GM19397 (cell line): ENCODE results near the gene ADAM22.
"Not testable (repeated sequence)": the region's sequence is repeated elsewhere in the genome, so short reads cannot be mapped to it uniquely, and the experiment has no call there.

Experiments used
- ATAC-seq: cut with Tn5 transposase; IDR thresholded peaks from one replicate; pipeline ENCODE4 v1.9.1; 2021; ENCODE audit warnings: mild to moderate bottlenecking, moderate library complexity; ENCODE audit not compliant: unreplicated experiment

ADAM22 gene, protein sequence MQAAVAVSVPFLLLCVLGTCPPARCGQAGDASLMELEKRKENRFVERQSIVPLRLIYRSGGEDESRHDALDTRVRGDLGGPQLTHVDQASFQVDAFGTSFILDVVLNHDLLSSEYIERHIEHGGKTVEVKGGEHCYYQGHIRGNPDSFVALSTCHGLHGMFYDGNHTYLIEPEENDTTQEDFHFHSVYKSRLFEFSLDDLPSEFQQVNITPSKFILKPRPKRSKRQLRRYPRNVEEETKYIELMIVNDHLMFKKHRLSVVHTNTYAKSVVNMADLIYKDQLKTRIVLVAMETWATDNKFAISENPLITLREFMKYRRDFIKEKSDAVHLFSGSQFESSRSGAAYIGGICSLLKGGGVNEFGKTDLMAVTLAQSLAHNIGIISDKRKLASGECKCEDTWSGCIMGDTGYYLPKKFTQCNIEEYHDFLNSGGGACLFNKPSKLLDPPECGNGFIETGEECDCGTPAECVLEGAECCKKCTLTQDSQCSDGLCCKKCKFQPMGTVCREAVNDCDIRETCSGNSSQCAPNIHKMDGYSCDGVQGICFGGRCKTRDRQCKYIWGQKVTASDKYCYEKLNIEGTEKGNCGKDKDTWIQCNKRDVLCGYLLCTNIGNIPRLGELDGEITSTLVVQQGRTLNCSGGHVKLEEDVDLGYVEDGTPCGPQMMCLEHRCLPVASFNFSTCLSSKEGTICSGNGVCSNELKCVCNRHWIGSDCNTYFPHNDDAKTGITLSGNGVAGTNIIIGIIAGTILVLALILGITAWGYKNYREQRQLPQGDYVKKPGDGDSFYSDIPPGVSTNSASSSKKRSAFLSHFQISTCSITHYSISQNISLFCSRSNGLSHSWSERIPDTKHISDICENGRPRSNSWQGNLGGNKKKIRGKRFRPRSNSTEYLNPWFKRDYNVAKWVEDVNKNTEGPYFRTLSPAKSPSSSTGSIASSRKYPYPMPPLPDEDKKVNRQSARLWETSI

DNA sequence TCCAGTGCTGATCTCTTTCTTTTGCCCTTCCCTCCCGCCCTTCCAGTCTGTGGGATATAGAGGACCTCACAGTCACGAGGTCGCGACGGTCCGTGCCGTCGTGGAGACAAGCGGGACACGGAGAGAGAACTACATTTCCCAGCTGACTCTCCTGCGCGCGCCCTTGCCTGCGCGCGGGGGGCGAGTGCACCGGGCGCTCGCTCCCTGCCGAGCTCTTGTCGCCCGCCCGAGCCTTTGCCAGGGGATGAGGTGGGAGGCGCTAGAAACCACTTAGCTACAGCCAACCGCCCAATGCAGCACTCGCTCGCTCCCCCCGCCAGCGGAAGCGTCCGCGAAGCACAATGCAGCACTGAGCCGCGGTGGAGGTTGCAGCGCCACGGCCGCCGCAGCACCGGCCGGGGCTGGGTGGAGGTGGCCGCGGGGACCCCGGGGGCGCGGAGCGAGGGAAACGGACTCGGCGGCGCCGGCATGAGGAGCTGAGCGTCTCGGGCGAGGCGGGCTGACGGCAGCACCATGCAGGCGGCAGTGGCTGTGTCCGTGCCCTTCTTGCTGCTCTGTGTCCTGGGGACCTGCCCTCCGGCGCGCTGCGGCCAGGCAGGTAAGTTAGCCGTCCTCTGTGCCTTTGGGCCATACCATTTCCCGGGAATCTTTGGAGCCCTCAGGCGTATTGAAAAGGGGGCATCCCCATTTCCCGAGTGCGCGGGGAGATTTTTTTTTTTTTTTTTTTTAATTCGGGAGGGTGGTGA is at the start of gene ADAM22:
ADAM22 (plus strand) TSS at position 299 of the 746 bp plus-strand sequence; CDS start at position 514, 215 bp downstream.
- peak; percentile 97 for ATAC-seq

DNA sequence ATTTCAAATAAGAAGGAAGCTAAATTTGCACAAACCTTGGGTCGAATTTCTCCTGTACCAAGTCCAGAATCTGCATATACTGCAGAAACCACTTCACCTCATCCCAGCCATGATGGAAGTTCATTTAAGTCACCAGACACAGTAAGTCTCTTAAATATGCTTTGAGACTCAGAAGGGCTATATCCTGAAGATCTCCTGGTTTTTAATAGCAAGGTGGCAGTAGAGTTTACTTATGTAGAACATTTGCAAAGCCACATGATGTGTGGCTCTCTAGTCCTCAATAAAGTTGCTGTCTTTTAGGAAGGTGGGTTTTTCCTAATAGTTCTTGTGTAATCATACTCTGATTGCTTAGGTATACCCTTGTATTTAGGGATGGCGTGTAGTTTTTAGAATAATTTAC is 49.0 kb upstream of the ADAM22 start:
- no peak for ATAC-seq

DNA sequence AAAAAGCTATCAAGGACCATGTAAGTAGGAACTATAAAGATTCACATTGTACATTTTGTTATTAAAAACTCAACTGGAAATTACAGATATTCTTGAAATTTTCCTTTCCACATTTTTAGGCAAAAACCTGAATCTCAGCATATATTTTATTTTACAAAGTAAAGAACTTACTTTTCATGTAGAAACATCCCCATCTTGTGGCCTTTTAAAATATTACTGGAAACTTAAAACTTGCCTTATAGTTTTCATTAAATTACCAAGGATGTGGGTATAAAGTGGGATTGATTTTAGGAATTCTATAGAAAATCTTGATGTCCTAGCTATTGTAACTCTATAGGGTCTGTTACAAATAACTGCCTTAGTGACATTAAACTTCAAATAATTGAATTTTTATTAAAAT is 47.2 kb upstream of the ADAM22 start:
- no peak for ATAC-seq

DNA sequence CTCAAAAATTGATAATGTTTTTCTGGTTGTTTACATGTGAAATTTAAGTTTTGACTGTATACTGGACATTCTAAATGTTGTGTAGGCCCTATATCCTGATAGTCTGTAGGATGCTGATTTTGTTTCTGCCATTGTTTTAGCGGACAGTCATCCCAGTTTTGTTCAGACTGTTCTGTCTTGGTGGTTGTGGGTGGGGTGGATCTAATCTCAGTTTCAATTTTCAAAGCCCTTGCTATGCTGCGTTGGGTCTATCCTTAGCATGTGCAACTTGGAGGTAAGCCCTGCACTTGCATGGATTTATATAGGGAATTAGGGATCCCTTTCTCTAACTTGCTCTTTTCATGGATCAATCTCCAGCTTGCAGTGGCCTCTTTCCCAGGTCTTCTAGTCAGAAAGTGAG is 38.7 kb upstream of the ADAM22 start:
- ATAC-seq = no peak

DNA sequence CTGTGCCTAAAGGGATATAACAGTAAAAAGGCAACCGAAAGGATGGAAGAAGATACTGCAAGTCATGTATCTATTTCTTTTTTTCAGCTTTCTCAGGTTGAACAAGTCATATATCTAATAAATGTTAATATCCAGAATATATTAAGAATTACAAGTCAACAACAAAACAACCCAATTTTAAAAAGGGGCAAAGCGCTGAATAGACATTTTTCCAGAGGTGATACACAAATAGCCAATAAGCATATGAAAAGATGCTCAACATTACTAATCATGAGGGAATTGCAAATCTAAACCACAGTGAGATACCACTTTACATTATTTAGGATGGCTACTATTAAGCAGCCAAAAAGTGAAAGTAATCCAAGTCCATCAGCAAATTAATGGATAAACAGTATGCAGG is 34.8 kb upstream of the ADAM22 start:
- no peak for ATAC-seq

DNA sequence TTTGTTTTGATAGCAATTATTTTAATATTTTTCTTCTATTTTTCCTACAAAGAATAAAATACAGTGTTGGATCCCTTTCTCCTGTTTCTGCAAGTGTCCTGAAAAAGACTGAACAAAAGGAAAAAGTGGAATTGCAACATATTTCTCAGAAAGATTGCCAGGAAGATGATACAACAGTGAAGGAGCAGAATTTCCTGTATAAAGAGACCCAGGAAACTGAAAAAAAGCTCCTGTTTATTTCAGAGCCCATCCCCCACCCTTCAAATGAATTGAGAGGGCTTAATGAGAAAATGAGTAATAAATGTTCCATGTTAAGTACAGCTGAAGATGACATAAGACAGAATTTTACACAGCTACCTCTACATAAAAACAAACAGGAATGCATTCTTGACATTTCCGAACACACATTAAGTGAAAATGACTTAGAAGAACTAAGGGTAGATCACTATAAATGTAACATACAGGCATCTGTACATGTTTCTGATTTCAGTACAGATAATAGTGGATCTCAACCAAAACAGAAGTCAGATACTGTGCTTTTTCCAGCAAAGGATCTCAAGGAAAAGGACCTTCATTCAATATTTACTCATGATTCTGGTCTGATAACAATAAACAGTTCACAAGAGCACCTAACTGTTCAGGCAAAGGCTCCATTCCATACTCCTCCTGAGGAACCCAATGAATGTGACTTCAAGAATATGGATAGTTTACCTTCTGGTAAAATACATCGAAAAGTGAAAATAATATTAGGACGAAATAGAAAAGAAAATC is 26.7 kb upstream of the ADAM22 start:
- not testable (repeated sequence) for ATAC-seq

DNA sequence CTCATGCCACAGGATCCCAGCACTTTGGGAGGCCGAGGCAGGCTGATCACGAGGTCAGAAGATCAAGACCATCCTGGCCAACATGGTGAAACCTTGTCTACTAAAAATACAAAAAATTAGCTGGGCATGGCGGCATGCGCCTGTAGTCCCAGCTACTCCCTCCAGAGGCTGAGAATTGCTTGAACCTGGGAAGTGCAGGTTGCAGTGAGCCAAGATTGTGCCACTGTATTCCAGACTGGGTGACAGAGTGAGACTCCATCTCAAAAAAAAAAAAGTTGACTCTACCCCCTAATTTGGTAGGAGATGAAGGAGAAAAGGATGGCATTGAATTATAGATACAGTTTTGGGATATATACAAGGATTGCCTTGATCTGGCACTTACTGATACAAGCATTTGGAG is 25.2 kb upstream of the ADAM22 start:
- ATAC-seq = not testable (repeated sequence)

DNA sequence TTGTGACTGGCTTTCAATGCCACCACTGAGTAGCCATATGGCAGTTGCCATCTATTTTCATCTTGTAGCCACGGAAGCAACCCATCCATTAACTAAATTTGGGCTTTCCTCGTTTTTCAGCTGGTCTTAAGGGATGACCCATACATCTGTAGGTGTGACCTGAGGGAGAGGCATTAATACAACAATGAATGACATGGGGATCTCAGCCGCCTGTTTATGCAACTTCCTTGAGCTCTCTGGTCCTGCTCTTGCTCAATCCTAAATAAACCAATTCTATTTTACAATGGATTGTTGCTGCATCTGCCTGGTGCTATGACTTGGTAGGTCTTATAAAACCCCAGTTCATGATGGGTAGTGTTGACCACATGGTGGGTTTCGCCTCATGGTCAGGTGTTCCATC is 21.9 kb upstream of the ADAM22 start:
- ATAC-seq = no peak

DNA sequence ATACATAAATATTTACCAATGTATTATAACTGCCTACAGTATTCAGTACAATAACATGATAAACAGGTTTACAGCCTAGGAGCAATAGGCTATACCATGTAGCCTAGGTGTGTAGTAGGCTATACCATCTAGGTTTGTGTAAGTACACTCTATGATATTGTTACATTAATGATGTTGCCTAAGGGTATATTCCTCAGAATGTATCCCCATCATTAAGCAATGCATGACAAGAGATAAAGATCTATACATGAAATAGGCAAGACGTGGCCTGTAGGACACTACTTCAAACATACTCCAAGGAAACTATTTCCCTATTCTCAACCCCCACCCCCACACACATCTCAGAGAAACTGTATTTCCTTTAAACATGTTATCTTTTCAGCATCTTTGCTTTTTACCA is 15.3 kb upstream of the ADAM22 start:
- ATAC-seq = no peak

DNA sequence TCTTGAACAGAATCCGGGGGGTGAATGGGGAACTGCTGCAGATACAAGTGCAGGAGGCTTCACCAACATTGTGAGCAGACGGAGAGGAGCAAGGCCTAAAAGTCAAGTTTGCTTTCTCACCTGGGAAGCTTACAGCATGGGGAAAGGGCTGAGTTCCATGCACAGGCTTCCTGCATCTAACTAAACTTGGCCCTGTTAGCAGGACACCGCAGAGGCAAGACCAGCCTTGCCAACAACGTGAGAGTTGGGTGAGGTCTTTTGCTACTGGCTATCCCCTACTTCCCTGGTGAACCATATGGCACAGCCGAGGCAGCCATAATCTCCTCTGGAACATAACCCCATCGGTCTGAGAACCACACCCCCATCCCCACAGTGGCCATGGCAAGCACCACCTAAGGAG is 14.2 kb upstream of the ADAM22 start:
- no peak for ATAC-seq

DNA sequence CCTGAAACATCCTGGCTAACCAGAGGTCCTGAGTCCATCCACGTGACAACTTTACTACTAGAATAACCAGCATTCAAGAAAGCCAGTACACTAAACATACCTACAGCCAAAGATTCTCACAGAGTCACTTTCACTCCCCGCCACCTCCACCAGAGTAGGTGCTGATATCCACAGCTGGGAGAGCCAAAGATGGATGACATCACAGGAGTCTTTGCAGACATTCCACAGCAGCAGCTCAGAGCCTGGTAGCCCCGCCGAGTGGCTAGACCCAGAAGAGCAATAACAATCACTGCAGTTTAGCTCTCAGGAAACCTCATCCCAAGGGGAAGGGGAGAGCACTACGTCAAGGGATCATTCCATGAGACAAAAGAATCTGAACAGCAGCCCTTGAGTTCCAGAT is 13.5 kb upstream of the ADAM22 start:
- ATAC-seq = no peak

DNA sequence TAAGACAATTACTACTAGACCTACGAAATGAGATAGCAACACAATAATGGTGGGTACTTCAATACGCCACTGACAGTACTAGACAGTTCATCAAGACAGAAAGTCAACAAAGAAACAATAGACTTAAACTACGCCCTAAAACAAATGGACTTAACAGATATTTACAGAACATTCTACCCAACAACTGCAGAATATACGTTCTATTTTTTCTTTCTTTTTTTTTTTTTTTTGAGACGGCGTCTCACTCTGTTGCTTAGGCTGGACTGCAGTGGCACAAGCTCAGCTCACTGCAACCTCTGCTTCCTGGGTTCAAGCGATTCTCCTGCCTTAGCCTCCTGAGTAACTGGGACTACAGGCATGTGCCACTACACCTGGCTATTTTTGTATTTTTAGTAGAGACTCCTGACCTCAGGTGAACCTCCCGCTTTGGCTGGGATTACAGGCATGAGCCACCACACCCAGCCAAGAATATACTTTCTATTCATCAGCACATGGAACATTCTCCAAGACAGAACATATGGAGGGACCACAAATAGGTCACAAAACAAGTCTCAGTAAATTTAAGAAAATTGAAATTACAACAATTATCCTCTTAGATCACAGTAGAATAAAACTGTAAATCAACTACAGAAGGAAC is 11.2 kb upstream of the ADAM22 start:
- ATAC-seq = not testable (repeated sequence)

DNA sequence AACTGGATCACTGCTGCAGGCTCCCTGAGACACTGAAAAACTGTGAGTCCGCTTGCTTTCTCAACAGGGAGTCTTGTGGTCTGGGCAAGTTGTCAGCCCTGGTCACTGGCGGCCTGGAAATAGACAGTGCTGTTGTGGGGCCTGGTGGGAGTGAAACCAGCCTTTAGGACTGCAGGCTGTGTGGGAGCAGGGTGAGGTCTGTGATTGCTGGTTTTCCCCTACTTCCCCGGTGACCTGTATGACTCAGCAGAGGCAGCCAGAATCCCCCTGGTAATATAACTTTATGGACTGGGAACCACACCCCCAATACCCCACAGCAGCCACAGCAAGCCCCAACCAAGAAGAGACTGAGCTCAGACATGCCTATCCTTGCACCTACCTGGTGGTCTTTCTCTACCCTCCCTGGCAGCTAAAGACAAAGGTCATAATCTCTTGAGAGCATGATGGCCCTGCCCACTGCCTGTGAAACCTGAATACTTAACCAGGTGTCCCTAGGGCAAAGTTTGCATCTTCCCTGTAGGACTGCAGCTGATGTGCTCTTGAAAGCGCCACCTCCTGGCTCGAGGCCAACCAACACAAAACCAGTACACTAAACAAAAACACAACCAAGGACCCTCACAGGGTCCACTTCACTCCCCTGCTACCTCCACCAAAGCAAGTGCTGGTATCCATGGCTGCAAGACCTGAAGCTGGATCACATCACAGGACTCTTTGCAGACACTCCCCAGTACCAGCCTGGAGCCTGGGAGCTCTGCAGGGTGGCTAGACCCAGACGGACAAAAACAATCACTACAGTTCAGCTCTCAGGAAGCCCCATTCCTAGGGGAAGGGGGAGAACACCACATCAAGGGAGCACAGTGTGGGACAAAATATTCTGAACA is 7.2 kb upstream of the ADAM22 start:
- peak; percentile 99 for ATAC-seq

DNA sequence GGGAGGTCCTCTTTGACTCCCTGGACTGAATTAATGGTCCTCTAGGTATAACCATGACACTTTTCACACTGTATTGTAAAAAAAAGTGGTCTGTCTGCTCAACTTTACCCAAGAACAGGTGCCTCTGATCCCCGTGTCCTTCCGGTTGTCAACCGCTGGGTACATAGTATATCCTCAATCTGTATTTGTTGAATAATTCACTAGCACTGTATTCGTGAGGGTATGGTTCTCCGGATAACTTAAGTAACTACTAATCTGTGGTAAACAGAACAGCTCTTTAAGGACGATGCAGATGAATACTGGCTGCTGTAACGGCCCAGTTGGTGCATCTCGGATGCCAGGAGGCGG is 472 bp upstream of the ADAM22 start:
- no peak for ATAC-seq

DNA sequence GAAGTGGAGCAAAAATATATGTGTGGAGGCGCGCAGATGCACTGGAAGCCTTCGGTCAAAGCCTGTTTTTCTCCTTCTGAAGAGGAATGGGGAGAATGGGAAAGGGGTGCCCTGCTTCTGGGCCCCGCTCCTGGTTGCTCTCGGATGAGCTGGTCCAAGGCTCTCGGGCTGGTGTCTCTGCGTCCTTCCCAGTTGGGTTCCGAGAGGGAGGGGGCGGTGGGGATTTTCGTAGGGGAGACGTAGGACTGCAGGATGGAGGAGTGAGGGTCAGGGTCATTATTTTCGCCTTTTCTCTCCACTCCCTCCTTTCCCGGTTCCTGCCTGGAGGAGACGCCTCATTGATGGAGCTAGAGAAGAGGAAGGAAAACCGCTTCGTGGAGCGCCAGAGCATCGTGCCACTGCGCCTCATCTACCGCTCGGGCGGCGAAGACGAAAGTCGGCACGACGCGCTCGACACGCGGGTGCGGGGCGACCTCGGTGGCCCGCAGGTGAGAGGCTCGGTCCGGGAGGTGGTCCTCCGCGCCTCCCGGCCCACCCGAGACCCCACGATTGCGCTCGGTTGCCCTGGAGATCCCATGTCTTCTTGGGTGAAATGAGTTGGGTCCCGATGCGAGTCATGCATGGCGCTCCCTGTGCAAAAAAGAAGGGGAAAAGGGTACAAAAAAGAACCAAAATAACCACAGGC is 790 bp downstream of the ADAM22 start:
- peak; percentile 0 for ATAC-seq

DNA sequence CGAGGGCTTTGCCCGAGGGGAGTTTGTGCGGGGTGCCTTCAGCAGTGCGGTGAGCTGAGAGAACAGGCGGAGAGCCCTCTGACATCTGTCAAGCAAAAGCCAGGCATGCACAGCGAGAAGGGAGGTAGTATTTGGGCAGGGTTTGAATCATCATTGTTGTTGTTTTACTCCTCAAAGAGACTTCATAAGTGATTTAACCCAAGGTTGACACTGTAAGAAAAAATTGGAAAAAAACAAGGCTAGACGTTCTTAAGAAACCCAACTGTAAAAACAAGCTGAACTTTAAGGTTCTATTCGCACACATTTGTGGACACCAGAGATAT is 1.3 kb downstream of the ADAM22 start:
- no peak for ATAC-seq

DNA sequence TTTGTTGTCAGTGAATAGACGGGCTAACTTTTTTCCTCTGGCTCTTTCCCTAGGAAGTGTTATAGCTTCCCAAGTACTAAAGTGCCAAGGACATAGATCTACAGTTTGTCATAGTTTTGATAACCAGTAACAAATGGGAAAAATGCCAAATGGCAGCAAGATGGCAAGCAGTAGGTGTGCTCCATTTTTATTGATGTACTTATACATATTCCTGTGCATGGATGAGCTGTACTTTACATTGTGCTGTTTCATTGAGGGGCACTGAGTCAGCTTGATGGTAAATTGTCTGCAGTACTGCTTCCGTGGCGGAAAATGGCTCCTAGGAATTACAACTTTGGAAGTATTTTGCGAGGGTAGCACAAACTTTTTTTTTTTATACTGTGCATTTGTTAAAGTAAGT is 7.1 kb downstream of the ADAM22 start:
- no peak for ATAC-seq

DNA sequence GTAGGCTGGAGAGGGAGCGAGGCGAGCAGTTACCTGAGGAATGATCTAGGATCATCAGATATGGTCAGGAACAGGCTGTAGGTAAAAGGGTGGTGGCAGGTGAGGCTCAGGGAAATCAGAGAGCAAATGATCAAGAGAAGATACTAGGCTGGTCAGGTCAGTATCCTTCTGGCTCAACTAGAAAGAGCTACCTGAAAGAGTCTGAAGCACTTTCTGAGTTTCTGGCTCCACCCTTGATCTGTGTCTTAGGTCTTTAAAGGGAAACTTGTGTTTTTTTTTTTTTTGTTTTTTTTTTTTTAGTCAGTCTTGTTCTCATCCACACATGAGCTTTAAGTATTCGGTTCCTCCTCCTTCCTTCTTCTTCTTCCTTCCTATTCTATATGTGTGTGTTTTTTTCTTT is 10.5 kb downstream of the ADAM22 start:
- no peak for ATAC-seq

DNA sequence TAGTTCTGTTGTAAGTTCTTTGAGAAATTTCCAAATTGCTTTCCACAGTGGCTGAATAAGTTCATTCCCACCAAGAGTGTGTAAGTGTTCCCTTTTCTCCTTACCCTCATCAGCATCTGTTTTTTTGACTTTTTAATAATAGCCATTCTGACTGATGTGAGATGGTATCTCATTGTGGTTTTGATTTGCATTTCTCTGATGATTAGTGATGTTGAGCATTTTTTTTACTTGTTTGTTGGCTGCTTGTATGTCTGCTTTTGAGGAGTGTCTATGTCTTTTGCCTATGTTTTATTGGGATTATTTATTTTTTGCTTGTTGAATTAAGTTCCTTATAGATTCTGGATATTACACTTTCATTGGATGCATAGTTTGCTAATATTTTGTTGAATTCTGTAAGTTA is 11.9 kb downstream of the ADAM22 start:
- not testable (repeated sequence) for ATAC-seq
